ENCODE measurements around the gene MID1IP1. TPM values are rescaled to one million over a fixed set of nuclear protein-coding genes. Genes with fewer than 3 reads are reported as not detected.
A peak's percentile ranks its signal among the peaks of the same experiment; 100 is the strongest.

The MID1IP1 gene
- total and polyA plus RNA-seq, 2 donors from 2014 or later, result 21.2 to 76.5 TPM

GRCh38 chrX:38799995-38800580 lies 1.2 kb upstream of the MID1IP1 start:
- no peak for DNase-seq
- peak; percentile 14 for TF ChIP-seq CTCF (IDR thresholded peaks at IDR 0.05; ENCODE audit: borderline replicate concordance, extremely low read depth, insufficient read depth)
- H3K9ac ChIP-seq (ENCODE audit: low read length in 3 of 3), result no peak overlapping the region

GRCh38 chrX:38803243-38803587 lies 2.0 kb downstream of the MID1IP1 start:
- H3K9ac ChIP-seq (ENCODE audit: low read length in 3 of 3), result peak overlapping the region in 1 of 3 donors; percentile 4
- intact Hi-C loops (cut with DNase I), result no loop called here
- no peaks in the 10 kb centered on the region for H3K27me3 ChIP-seq (ENCODE audit: control insufficient read depth, insufficient read depth, low read length)
- no peak for TF ChIP-seq CTCF (IDR thresholded peaks at IDR 0.05; ENCODE audit: borderline replicate concordance, extremely low read depth, insufficient read depth)
- peak overlapping the region in 1 of 3 donors; percentile 78 for H3K4me3 ChIP-seq (ENCODE audit: low read length in 3 of 3)
- DNase-seq, result no peak
- H3K4me1 ChIP-seq (ENCODE audit: control insufficient read depth in 2 of 3, insufficient read depth in 2 of 3, low read depth in 1 of 3, low read length in 3 of 3), result peaks cover 0 to 6% (median 5%) of the 10 kb centered on the region in 3 donors
- H3K36me3 ChIP-seq (ENCODE audit: control insufficient read depth in 2 of 3, insufficient read depth in 3 of 3, low read length in 3 of 3), result no peaks in the 10 kb centered on the region
- no peak for FAIRE-seq
- peak overlapping the region; percentile 91 to 92 for H3K27ac ChIP-seq (ENCODE audit: low read depth in 2 of 2, low read length in 2 of 2)
- no peaks in the 10 kb centered on the region for H3K9me3 ChIP-seq (ENCODE audit: control insufficient read depth in 2 of 3, insufficient read depth in 1 of 3, low read length in 3 of 3)

More at GRCh38 chrX:38799995-38800580, 1.2 kb upstream of the MID1IP1 start:
- no peaks in the 10 kb centered on the region for H3K27me3 ChIP-seq (ENCODE audit: control insufficient read depth, insufficient read depth, low read length)
- no peaks in the 10 kb centered on the region for H3K36me3 ChIP-seq (ENCODE audit: control insufficient read depth in 2 of 3, insufficient read depth in 3 of 3, low read length in 3 of 3)
- no peak overlapping the region for H3K27ac ChIP-seq (ENCODE audit: low read depth in 2 of 2, low read length in 2 of 2)
- H3K4me3 ChIP-seq (ENCODE audit: low read length in 3 of 3), result no peak overlapping the region
- H3K9me3 ChIP-seq (ENCODE audit: control insufficient read depth in 2 of 3, insufficient read depth in 1 of 3, low read length in 3 of 3), result no peaks in the 10 kb centered on the region
- no peak for FAIRE-seq
- intact Hi-C loops (cut with DNase I), result no loop called here
- H3K4me1 ChIP-seq (ENCODE audit: control insufficient read depth in 2 of 3, insufficient read depth in 2 of 3, low read depth in 1 of 3, low read length in 3 of 3), result peaks cover 0 to 2% (median 0%) of the 10 kb centered on the region in 3 donors

- Histone ChIP-seq H3K36me3 (ENCODE audit: control insufficient read depth in 2 of 3, insufficient read depth in 3 of 3, low read length in 3 of 3) (no peaks in the 10 kb centered on the region), H3K9me3 (ENCODE audit: control insufficient read depth in 2 of 3, insufficient read depth in 1 of 3, low read length in 3 of 3) (no peaks in the 10 kb centered on the region), H3K4me3 (ENCODE audit: low read length in 3 of 3) (peak overlapping the region; percentile 70 to 78 (median 71)), H3K4me1 (ENCODE audit: control insufficient read depth in 2 of 3, insufficient read depth in 2 of 3, low read depth in 1 of 3, low read length in 3 of 3) (peaks cover 0 to 6% (median 5%) of the 10 kb centered on the region in 3 donors), H3K27ac (ENCODE audit: low read depth in 2 of 2, low read length in 2 of 2) (peak overlapping the region; percentile 91 to 92), H3K27me3 (ENCODE audit: control insufficient read depth, insufficient read depth, low read length) (no peaks in the 10 kb centered on the region), H3K9ac (ENCODE audit: low read length in 3 of 3) (peak overlapping the region in 2 of 3 donors; percentile 55 to 78)
- TF ChIP-seq CTCF (IDR thresholded peaks at IDR 0.05; ENCODE audit: borderline replicate concordance, extremely low read depth, insufficient read depth), result no peak
- DNase-seq, result peak; percentile 76 to 97 (median 87)
- intact Hi-C loops (cut with DNase I), result no loop called here
- no peak for FAIRE-seq
Measured at GRCh38 chrX:38803588-38804431, 2.6 kb downstream of the MID1IP1 start.
